Measurements from ENCODE around the gene PIP4P1. TPM values are rescaled to one million over a fixed set of nuclear protein-coding genes. Genes with fewer than 3 reads are reported as not detected.

The PIP4P1 gene
- total and polyA plus RNA-seq, 2 of the 13 experiments (the other 11 are each of a cell fraction or from before 2014, with no cell fraction given), result 33.4 to 47.0 TPM

DNA sequence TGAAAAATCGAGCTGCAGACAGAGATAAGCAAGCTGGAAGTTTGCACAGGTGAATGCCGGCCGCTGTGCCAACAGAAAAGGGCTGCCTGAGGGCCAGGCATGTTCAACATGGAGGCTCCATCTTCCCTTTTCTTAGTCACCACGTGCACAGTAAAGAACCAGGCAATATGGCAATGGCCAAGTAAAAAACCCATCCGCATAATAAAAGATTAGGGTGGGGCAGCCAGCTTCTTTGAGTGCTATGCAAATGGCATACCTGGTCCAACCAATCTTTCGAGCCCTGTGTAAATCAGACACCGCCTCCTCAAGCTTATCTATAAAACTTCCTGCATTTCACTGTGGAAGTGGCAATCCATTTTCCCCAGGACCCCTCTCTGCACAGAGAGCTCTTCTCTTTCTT is 24.7 kb upstream of the PIP4P1 start (continued):
- TF ChIP-seq ZFP41 (CRISPR knock-in tag; IDR thresholded peaks at IDR 0.05; ENCODE audit: borderline replicate concordance) (no peak), ZNF878 (CRISPR knock-in tag; IDR thresholded peaks at IDR 0.05) (no peak), PHF20 (CRISPR knock-in tag; IDR thresholded peaks at IDR 0.05) (no peak), KDM2A (CRISPR knock-in tag; IDR thresholded peaks at IDR 0.05; ENCODE audit: borderline replicate concordance, low read depth) (no peak), HNRNPLL (IDR thresholded peaks at IDR 0.05; ENCODE audit: low read depth, low read length, poor library complexity, severe bottlenecking) (no peak), E2F1 (CRISPR knock-in tag; IDR thresholded peaks at IDR 0.05) (no peak), NCOA2 (CRISPR knock-in tag; IDR thresholded peaks at IDR 0.05) (no peak), AGO1 (IDR thresholded peaks at IDR 0.05; ENCODE audit: low read depth, low read length, poor library complexity, severe bottlenecking) (no peak), ZNF746 (CRISPR knock-in tag; IDR thresholded peaks at IDR 0.05) (no peak), MTA3 (CRISPR knock-in tag; IDR thresholded peaks at IDR 0.05) (no peak)
- TF ChIP-seq, protein P1, sequence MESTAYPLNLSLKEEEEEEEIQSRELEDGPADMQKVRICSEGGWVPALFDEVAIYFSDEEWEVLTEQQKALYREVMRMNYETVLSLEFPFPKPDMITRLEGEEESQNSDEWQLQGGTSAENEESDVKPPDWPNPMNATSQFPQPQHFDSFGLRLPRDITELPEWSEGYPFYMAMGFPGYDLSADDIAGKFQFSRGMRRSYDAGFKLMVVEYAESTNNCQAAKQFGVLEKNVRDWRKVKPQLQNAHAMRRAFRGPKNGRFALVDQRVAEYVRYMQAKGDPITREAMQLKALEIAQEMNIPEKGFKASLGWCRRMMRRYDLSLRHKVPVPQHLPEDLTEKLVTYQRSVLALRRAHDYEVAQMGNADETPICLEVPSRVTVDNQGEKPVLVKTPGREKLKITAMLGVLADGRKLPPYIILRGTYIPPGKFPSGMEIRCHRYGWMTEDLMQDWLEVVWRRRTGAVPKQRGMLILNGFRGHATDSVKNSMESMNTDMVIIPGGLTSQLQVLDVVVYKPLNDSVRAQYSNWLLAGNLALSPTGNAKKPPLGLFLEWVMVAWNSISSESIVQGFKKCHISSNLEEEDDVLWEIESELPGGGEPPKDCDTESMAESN (CRISPR knock-in tag; conservative IDR thresholded peaks at IDR 0.05), result no peak

DNA sequence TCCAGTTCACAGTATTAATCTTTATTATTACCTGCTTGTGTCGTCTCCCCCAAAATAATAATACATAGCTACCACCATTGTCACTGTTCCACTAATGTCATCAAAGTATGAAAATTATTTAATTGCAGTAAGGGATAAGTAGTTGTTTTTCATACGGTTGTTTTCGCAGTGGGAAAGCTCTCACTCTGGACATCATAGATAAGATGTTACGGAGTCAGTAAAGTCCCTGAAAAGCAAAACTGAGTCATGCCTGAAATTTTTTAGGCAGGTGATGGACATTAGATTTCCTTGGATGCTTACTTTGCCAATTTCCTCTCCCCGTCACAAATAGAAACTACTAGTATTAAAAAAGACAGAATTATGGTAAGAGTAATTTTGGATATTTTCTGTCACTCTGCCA is 21.1 kb upstream of the PIP4P1 start:
- no peak for FAIRE-seq
- in situ Hi-C loops (cut with HindIII; ENCODE audit: extremely low pct_ligation_motif_present, low pct_unique_long_range_greater_than_20kb) (no loop called here), intact Hi-C loops (cut with micrococcal nuclease; ENCODE audit: unreplicated experiment) (no loop called here)
- H3K4me2 ChIP-seq (ENCODE audit: low read depth, low read length), result no peak overlapping the region
- no peak overlapping the region for H3K4me3 ChIP-seq (replicated peaks in 1 of 3; ENCODE audit: insufficient read depth in 1 of 3, low read depth in 2 of 3, low read length in 3 of 3)
- no peaks in the 10 kb centered on the region for H3K79me2 ChIP-seq (ENCODE audit: insufficient read depth, low read length)
- TF ChIP-seq EED (CRISPR knock-in tag; IDR thresholded peaks at IDR 0.05) (no peak), ZNF652 (CRISPR knock-in tag; IDR thresholded peaks at IDR 0.05; ENCODE audit: borderline replicate concordance, low read depth) (no peak), ZC3H13 (CRISPR knock-in tag; IDR thresholded peaks at IDR 0.05) (no peak)
- TF ChIP-seq, protein P2, sequence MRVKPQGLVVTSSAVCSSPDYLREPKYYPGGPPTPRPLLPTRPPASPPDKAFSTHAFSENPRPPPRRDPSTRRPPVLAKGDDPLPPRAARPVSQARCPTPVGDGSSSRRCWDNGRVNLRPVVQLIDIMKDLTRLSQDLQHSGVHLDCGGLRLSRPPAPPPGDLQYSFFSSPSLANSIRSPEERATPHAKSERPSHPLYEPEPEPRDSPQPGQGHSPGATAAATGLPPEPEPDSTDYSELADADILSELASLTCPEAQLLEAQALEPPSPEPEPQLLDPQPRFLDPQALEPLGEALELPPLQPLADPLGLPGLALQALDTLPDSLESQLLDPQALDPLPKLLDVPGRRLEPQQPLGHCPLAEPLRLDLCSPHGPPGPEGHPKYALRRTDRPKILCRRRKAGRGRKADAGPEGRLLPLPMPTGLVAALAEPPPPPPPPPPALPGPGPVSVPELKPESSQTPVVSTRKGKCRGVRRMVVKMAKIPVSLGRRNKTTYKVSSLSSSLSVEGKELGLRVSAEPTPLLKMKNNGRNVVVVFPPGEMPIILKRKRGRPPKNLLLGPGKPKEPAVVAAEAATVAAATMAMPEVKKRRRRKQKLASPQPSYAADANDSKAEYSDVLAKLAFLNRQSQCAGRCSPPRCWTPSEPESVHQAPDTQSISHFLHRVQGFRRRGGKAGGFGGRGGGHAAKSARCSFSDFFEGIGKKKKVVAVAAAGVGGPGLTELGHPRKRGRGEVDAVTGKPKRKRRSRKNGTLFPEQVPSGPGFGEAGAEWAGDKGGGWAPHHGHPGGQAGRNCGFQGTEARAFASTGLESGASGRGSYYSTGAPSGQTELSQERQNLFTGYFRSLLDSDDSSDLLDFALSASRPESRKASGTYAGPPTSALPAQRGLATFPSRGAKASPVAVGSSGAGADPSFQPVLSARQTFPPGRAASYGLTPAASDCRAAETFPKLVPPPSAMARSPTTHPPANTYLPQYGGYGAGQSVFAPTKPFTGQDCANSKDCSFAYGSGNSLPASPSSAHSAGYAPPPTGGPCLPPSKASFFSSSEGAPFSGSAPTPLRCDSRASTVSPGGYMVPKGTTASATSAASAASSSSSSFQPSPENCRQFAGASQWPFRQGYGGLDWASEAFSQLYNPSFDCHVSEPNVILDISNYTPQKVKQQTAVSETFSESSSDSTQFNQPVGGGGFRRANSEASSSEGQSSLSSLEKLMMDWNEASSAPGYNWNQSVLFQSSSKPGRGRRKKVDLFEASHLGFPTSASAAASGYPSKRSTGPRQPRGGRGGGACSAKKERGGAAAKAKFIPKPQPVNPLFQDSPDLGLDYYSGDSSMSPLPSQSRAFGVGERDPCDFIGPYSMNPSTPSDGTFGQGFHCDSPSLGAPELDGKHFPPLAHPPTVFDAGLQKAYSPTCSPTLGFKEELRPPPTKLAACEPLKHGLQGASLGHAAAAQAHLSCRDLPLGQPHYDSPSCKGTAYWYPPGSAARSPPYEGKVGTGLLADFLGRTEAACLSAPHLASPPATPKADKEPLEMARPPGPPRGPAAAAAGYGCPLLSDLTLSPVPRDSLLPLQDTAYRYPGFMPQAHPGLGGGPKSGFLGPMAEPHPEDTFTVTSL (CRISPR knock-in tag; IDR thresholded peaks at IDR 0.05; ENCODE audit: borderline replicate concordance), result no peak
- no peak overlapping the region for H3K27ac ChIP-seq (ENCODE audit: extremely low read length, insufficient read depth, low read length)
- no peak overlapping the region for H3K9ac ChIP-seq (ENCODE audit: insufficient read depth, low read depth, low read length)
- BruUV-seq (replicated peaks), result no TSS peak
- no peak for ATAC-seq
- H3K9me3 ChIP-seq (ENCODE audit: low read length), result no peaks in the 10 kb centered on the region
- H4K20me1 ChIP-seq (ENCODE audit: insufficient read depth, low read length), result no peaks in the 10 kb centered on the region
- no peak overlapping the region for H2AFZ ChIP-seq (ENCODE audit: low read length)
- WGBS (ENCODE audit: low lambda C conversion rate), result 70% methylated on average over 5 of the region's 5 CpGs
- POLR2A ChIA-PET, result interaction anchor here (1.1 kb wide), 1 partner anchor 12 kb away, joined by 3 read pairs; no protein-coding TSS in a partner anchor
- H3K4me1 ChIP-seq (ENCODE audit: insufficient read depth, low read length), result no peaks in the 10 kb centered on the region
- H3K36me3 ChIP-seq (replicated peaks in 1 of 2; ENCODE audit: control insufficient read depth in 1 of 2, insufficient read depth in 2 of 2, low read length in 2 of 2), result peaks cover 4% of the 10 kb centered on the region in 2 experiments; a peak in 3 of 5 replicates
- CTCF ChIA-PET (ENCODE audit: low intra/inter-chr PET ratio, low total read pairs), result no interaction called here
- DNase-seq (ENCODE audit: low spot score), result no peak
- no peaks in the 10 kb centered on the region for H3K27me3 ChIP-seq (ENCODE audit: control insufficient read depth in 1 of 2, insufficient read depth in 2 of 2, low read length in 2 of 2)
